PC-3 (cell line): ENCODE measurements around the gene PRUNE2. TPM values are rescaled to one million over a fixed set of nuclear protein-coding genes. Genes with fewer than 3 reads are reported as not detected.

ENCODE experiments used
- ATAC-seq: fragments of 200-7000 bp; cut with Tn5 transposase; 2 replicates; pipeline ENCODE4 v1.9.1; 2020; ENCODE audit warnings: mild to moderate bottlenecking, moderate library complexity
- BruUV-seq: library from RNA; stranded (reverse); fragments of 400-500 nt; replicated peaks from 2 replicates; lab custom pipeline; 2021; lab: Mats Ljungman, UMichigan
- CTCF ChIA-PET: fragments of 300-600 bp; sonication (Branson Sonifier 250); formaldehyde crosslinking; loops from one replicate; lab custom pipeline; 2022; ENCODE audit warnings: antibody characterized with exemption; lab: Charles Lee
- POLR2A ChIA-PET: fragments of 300-600 bp; sonication (Branson Sonifier 250); formaldehyde crosslinking; loops from one replicate; lab custom pipeline; 2022; ENCODE audit warnings: antibody characterized with exemption; ENCODE audit not compliant: unreplicated experiment; lab: Charles Lee
- DNase-seq: peaks from one replicate; pipeline ENCODE4 v3.0.0-alpha.2; 2015
- H2AFZ ChIP-seq: fragments of 300-600 bp; sonication (generic); 2 replicates; pipeline ENCODE4 v1.6.0; 2016; ENCODE audit warnings: antibody characterized with exemption, low read length
- H3F3A ChIP-seq: fragments of 300-600 bp; sonication (generic); one replicate; pipeline ENCODE4 v1.6.0; 2017; ENCODE audit warnings: antibody characterized with exemption, low read length, control low read depth, mild to moderate bottlenecking; ENCODE audit not compliant: unreplicated experiment
- H3K27ac ChIP-seq: fragments of 300-600 bp; sonication (generic); 2 replicates; pipeline ENCODE4 v1.5.1; 2016; ENCODE audit warnings: mild to moderate bottlenecking, low read length
- H3K27me3 ChIP-seq: fragments of 300-600 bp; sonication (generic); 2 replicates; pipeline ENCODE4 v1.6.1; 2016; ENCODE audit warnings: low read length, mixed read lengths
- H3K36me3 ChIP-seq: fragments of 300-600 bp; sonication (generic); 2 replicates; pipeline ENCODE4 v1.6.1; 2016; ENCODE audit warnings: low read depth, mixed run types, low read length, mixed read lengths
- H3K4me1 ChIP-seq: fragments of 300-600 bp; sonication (generic); 2 replicates; pipeline ENCODE4 v1.5.1; 2016; ENCODE audit warnings: low read length; ENCODE audit not compliant: insufficient read depth
- H3K4me2 ChIP-seq: fragments of 300-600 bp; sonication (generic); 2 replicates; pipeline ENCODE4 v1.6.0; 2016; ENCODE audit warnings: low read length
- H3K4me3 ChIP-seq: fragments of 300-600 bp; sonication (generic); 2 replicates; pipeline ENCODE4 v1.5.1; 2016; ENCODE audit warnings: mild to moderate bottlenecking, low read length, mixed read lengths
- H3K79me2 ChIP-seq: fragments of 300-600 bp; sonication (generic); 2 replicates; pipeline ENCODE4 v1.6.1; 2017; ENCODE audit warnings: low read length, mixed read lengths
- H3K9ac ChIP-seq: fragments of 300-600 bp; sonication (generic); 2 replicates; pipeline ENCODE4 v1.6.0; 2016; ENCODE audit warnings: mild to moderate bottlenecking, low read length
- H3K9me2 ChIP-seq: fragments of 300-600 bp; sonication (generic); replicated peaks from 2 replicates; pipeline ENCODE4 v1.6.1; 2016; ENCODE audit warnings: mixed run types, low read length, mixed read lengths
- H3K9me3 ChIP-seq: fragments of 300-600 bp; sonication (generic); 2 replicates; pipeline ENCODE4 v1.6.1; 2016; ENCODE audit warnings: low read length, mixed read lengths
- H4K20me1 ChIP-seq: fragments of 300-600 bp; sonication (generic); 2 replicates; pipeline ENCODE4 v1.6.1; 2016; ENCODE audit warnings: low read length, mixed read lengths
- CTCF ChIP-seq: fragments of 300-600 bp; sonication (generic); conservative IDR thresholded peaks from 2 replicates; pipeline ENCODE4 v1.5.1; 2017; ENCODE audit warnings: antibody characterized with exemption, low read depth, mild to moderate bottlenecking, low read length
- EZH2 ChIP-seq: fragments of 300-600 bp; sonication (generic); IDR thresholded peaks from one replicate; pipeline ENCODE4 v1.6.1; 2017; ENCODE audit warnings: antibody characterized with exemption, mild to moderate bottlenecking, low read length; ENCODE audit not compliant: unreplicated experiment
- EZH2phosphoT487 ChIP-seq: fragments of 300-600 bp; sonication (generic); IDR thresholded peaks from 2 replicates; pipeline ENCODE4 v1.6.1; 2018; ENCODE audit warnings: mild to moderate bottlenecking, antibody characterized with exemption, low read length, borderline replicate concordance
- intact Hi-C: fragments of 100-400 bp; cut with micrococcal nuclease; formaldehyde crosslinking; loops from 2 replicates; pipeline ENCODE4 v1.9.0; 2023
- total RNA-seq: library from RNA; depleted of rRNA; stranded (reverse); fragments of >200 nt; gene quantifications from 2 replicates; pipeline ENCODE4 v1.2.3, GENCODE V29; 2014

PRUNE2 gene
- total RNA-seq, 1 experiment from 2014 or later, result not detected

- Histone ChIP-seq H2AFZ (no peak overlapping the region), H3K27me3 (peaks cover 6% of the 10 kb centered on the region; the same call in 1 of the 2 replicates), H3K4me2 (no peak overlapping the region), H3K36me3 (no peaks in the 10 kb centered on the region), H3K9me3 (no peaks in the 10 kb centered on the region), H3K27ac (no peak overlapping the region), H4K20me1 (no peaks in the 10 kb centered on the region), H3K9me2 (no peaks in the 10 kb centered on the region), H3K4me3 (no peak overlapping the region), H3K4me1 (no peaks in the 10 kb centered on the region), H3K9ac (no peak overlapping the region), H3K79me2 (no peaks in the 10 kb centered on the region), H3F3A (no peaks in the 10 kb centered on the region)
- ChIA-PET CTCF (interaction anchor here (1.0 kb wide), 1 partner anchor 340 kb away, joined by 4 read pairs; no protein-coding TSS in a partner anchor), POLR2A (no interaction called here)
- BruUV-seq, result no TSS peak
- peak; percentile 68 for DNase-seq
- ATAC-seq, result peak; percentile 70
- TF ChIP-seq EZH2phosphoT487 (no peak), CTCF (peak; percentile 85)
- intact Hi-C loops, result loop anchor here (1.0 kb wide), 3 partner anchors 177 to 340 kb away; no protein-coding TSS in a partner anchor
Observed at GRCh38 chr9:76810377-76810957, 95.4 kb downstream of the PRUNE2 start.

GRCh38 chr9:76808636-76809035, 97.3 kb downstream of the PRUNE2 start:
- Histone ChIP-seq H3K36me3 (no peaks in the 10 kb centered on the region), H3K4me2 (no peak overlapping the region), H3K4me3 (no peak overlapping the region), H3K79me2 (no peaks in the 10 kb centered on the region), H3K9ac (no peak overlapping the region), H2AFZ (no peak overlapping the region), H3F3A (no peaks in the 10 kb centered on the region), H3K27me3 (peaks cover 18% of the 10 kb centered on the region; the same call in 1 of the 2 replicates), H3K27ac (no peak overlapping the region), H4K20me1 (no peaks in the 10 kb centered on the region), H3K4me1 (no peaks in the 10 kb centered on the region), H3K9me3 (no peaks in the 10 kb centered on the region), H3K9me2 (no peaks in the 10 kb centered on the region)
- no peak for TF ChIP-seq EZH2phosphoT487
- TF ChIP-seq EZH2, result no peak
- TF ChIP-seq CTCF, result no peak
- POLR2A ChIA-PET, result no interaction called here
- DNase-seq, result peak; percentile 7
- no peak; the same call in 1 of the 2 replicates for ATAC-seq
- CTCF ChIA-PET, result no interaction called here
- BruUV-seq, result no TSS peak
- intact Hi-C loops, result no loop called here

GRCh38 chr9:76803762-76804161, 102.2 kb downstream of the PRUNE2 start:
- ATAC-seq (no peak), DNase-seq (no peak)
- ChIA-PET CTCF (no interaction called here), POLR2A (no interaction called here)
- Histone ChIP-seq H3K9ac (no peak overlapping the region), H4K20me1 (no peaks in the 10 kb centered on the region), H3K27me3 (peaks cover 44% of the 10 kb centered on the region), H3K4me2 (no peak overlapping the region), H3K27ac (no peak overlapping the region), H3K79me2 (no peaks in the 10 kb centered on the region), H3K4me1 (no peaks in the 10 kb centered on the region), H3K36me3 (no peaks in the 10 kb centered on the region), H3K9me3 (no peaks in the 10 kb centered on the region), H2AFZ (no peak overlapping the region), H3K9me2 (no peaks in the 10 kb centered on the region), H3K4me3 (no peak overlapping the region), H3F3A (no peaks in the 10 kb centered on the region)
- BruUV-seq, result no TSS peak
- intact Hi-C loops, result no loop called here
- TF ChIP-seq EZH2phosphoT487 (no peak), CTCF (no peak), EZH2 (no peak)
